HG03432 (cell line): ENCODE results near the gene METTL13.

ENCODE experiments used
- ATAC-seq: cut with Tn5 transposase; IDR thresholded peaks from one replicate; pipeline ENCODE4 v1.9.1; 2021; ENCODE audit warnings: mild to moderate bottlenecking, moderate library complexity; ENCODE audit not compliant: unreplicated experiment

METTL13 gene

GRCh38 chr1:171781176-171781875 is at the start of gene METTL13:
Gene METTL13 (plus strand): TSS chr1:171781660. CDS start chr1:171781968, 308 bp downstream.
- ATAC-seq = peak; percentile 99

GRCh38 chr1:171736196-171736595 is 45.3 kb upstream of the METTL13 start:
- ATAC-seq = no peak

- ATAC-seq = no peak
Observed at GRCh38 chr1:171738911-171739310, 42.5 kb upstream of the METTL13 start.

- no peak for ATAC-seq
Observed at GRCh38 chr1:171739656-171740055, 41.8 kb upstream of the METTL13 start.

GRCh38 chr1:171740356-171740863 is 41.0 kb upstream of the METTL13 start:
- ATAC-seq = no peak

GRCh38 chr1:171740987-171741871 is 40.2 kb upstream of the METTL13 start:
- peak; percentile 34 for ATAC-seq

GRCh38 chr1:171741872-171742576 is 39.4 kb upstream of the METTL13 start, which contains the start of gene VAMP4:
Gene VAMP4 (minus strand): TSS chr1:171742065. CDS start chr1:171738414, 3,651 bp downstream.
- peak; percentile 92 for ATAC-seq

- ATAC-seq = peak; percentile 12
Observed at GRCh38 chr1:171742577-171742922, 38.9 kb upstream of the METTL13 start.

- no peak for ATAC-seq
Observed at GRCh38 chr1:171743081-171743870, 38.2 kb upstream of the METTL13 start.

GRCh38 chr1:171744986-171745385 is 36.5 kb upstream of the METTL13 start:
- no peak for ATAC-seq

GRCh38 chr1:171748651-171749050 is 32.8 kb upstream of the METTL13 start:
- ATAC-seq = no peak

- no peak for ATAC-seq
Observed at GRCh38 chr1:171751221-171751620, 30.2 kb upstream of the METTL13 start.

- no peak for ATAC-seq
Observed at GRCh38 chr1:171753182-171753581, 28.3 kb upstream of the METTL13 start.

- ATAC-seq = no peak
Observed at GRCh38 chr1:171753685-171754352, 27.6 kb upstream of the METTL13 start.

GRCh38 chr1:171754353-171754705 is 27.1 kb upstream of the METTL13 start:
- no peak for ATAC-seq

- no peak for ATAC-seq
Observed at GRCh38 chr1:171754971-171755370, 26.5 kb upstream of the METTL13 start.

- no peak for ATAC-seq
Observed at GRCh38 chr1:171756856-171757255, 24.6 kb upstream of the METTL13 start.

GRCh38 chr1:171758011-171758410 is 23.4 kb upstream of the METTL13 start:
- no peak for ATAC-seq

GRCh38 chr1:171762143-171762563 is 19.3 kb upstream of the METTL13 start:
- ATAC-seq = no peak

- ATAC-seq = no peak
Observed at GRCh38 chr1:171763764-171764163, 17.7 kb upstream of the METTL13 start.
